Urinary bladder (tissue), 4 donors: Measurements from ENCODE around the gene KIF5B. TPM values are rescaled to one million over a fixed set of nuclear protein-coding genes. Genes with fewer than 3 reads are reported as not detected.
"Not testable (repeated sequence)": the region's sequence is repeated elsewhere in the genome, so short reads cannot be mapped to it uniquely, and the experiment has no call there.

Experiments
- DNase-seq: peaks from one replicate; pipeline ENCODE4 v3.0.0-alpha.2; 2015; ENCODE audit errors: extremely low spot score
- H3K27ac ChIP-seq: one replicate; pipeline ENCODE4 v1.5.1; 2013; ENCODE audit warnings: low read depth, mild to moderate bottlenecking, moderate library complexity
- H3K36me3 ChIP-seq: one replicate; pipeline ENCODE4 v1.6.1; 2013; ENCODE audit warnings: mild to moderate bottlenecking, moderate library complexity; ENCODE audit not compliant: insufficient read depth
- H3K4me1 ChIP-seq: one replicate; pipeline ENCODE4 v1.6.1; 2013; ENCODE audit warnings: mild to moderate bottlenecking, moderate library complexity; ENCODE audit not compliant: insufficient read depth
- H3K4me3 ChIP-seq: one replicate; pipeline ENCODE4 v1.5.1; 2013; ENCODE audit warnings: low read depth, low read length
- WGBS: extraction: QIAGEN DNeasy Blood & Tissue Kit; methylation state at CpG from one replicate; pipeline ENCODE4 v1.1.7; 2013; 5-methylcytosine and 5-hydroxymethylcytosine counted together
- polyA plus RNA-seq: library from polyadenylated mRNA; stranded (reverse); fragments of 200-250 nt; gene quantifications from one replicate; pipeline ENCODE4 v1.2.3, GENCODE V29; 2013
- total RNA-seq: library from RNA; depleted of rRNA; stranded (reverse); fragments of >200 nt; gene quantifications from one replicate; pipeline ENCODE4 v1.2.3, GENCODE V29; 2014
- donor health status: healthy with polysubstance abuse.
- donor health status: healthy.

The KIF5B gene
- total and polyA plus RNA-seq, 2 donors: 92.6 to 189 TPM

DNA sequence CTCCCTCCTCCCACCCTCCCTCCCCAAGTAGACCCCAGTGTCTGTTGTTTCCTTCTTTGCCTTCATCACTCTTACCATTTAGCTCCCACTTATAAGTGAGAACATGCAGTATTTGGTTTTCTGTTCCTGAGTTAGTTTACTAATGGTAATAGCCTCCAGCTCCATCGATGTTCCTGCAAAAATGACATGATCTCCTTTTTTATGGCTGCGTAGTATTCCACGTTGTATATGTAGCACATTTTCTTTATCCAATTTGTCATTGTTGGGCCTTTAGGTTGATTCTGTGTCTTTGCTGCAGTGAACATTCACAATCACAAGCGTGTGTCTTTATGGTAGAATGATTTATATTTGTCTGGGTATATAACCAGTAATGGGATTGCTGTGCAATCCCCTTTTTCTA is 75.8 kb downstream of the KIF5B start:
- Histone ChIP-seq H3K36me3 (no peaks in the 10 kb centered on the region), H3K4me1 (no peaks in the 10 kb centered on the region), H3K4me3 (no peak overlapping the region), H3K27ac (no peak overlapping the region)
- no peak for DNase-seq
- 98% methylated on average over 4 of the region's 4 CpGs for WGBS

DNA sequence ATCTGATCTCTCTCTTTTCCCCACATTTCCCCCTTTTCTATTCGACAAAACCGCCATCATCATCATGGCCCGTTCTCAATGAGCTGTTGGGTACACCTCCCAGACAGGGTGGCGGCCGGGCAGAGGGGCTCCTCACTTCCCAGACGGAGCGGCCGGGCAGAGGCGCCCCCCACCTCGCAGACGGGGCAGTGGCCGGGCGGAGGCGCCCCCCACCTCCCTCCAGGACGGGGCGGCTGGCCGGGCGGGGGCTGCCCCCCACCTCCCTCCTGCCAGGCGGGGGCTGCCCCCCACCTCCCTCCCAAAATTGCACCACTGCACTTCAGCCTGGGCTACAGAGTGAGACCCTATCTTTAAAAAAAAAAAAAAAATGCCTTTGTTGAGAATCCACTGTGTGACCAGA is 77.2 kb downstream of the KIF5B start:
- WGBS: 98% methylated on average over 16 of the region's 19 CpGs
- DNase-seq, H3K36me3 ChIP-seq, H3K27ac ChIP-seq, H3K4me1 ChIP-seq, H3K4me3 ChIP-seq: not testable (repeated sequence)

DNA sequence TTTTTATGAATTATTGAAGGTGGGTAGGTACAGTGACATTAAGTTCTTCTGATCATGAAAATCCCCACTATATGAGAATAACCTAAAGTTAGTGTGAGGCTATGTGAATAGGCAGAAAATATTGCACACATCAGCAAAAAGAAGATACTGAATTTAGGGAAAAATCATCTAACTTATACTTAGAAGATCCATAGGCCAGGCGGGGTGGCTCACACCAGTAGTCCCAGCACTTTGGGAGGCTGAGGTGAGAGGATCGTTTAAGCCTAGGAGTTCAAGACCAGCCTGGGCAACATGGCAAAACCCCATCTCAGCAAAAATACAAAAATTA is 78.1 kb downstream of the KIF5B start:
- no peak overlapping the region for H3K27ac ChIP-seq
- 69% methylated on average over 2 of the region's 2 CpGs for WGBS
- no peaks in the 10 kb centered on the region for H3K36me3 ChIP-seq
- no peak for DNase-seq
- no peaks in the 10 kb centered on the region for H3K4me1 ChIP-seq
- H3K4me3 ChIP-seq: no peak overlapping the region

- H3K4me1 ChIP-seq: no peaks in the 10 kb centered on the region
- no peaks in the 10 kb centered on the region for H3K36me3 ChIP-seq
- no peak overlapping the region for H3K27ac ChIP-seq
- no peak for DNase-seq
- no peak overlapping the region for H3K4me3 ChIP-seq
- 69% methylated on average over 5 of the region's 5 CpGs for WGBS
Measured at GRCh38 chr10:31977440-31978155, 78.6 kb downstream of the KIF5B start.

GRCh38 chr10:31975157-31975765 is 81.0 kb downstream of the KIF5B start:
- DNase-seq: no peak
- no peaks in the 10 kb centered on the region for H3K4me1 ChIP-seq
- WGBS: 90% methylated on average over 6 of the region's 6 CpGs
- no peak overlapping the region for H3K4me3 ChIP-seq
- H3K36me3 ChIP-seq: no peaks in the 10 kb centered on the region
- no peak overlapping the region for H3K27ac ChIP-seq

- DNase-seq: no peak
- Histone ChIP-seq H3K27ac (no peak overlapping the region), H3K4me1 (no peaks in the 10 kb centered on the region), H3K36me3 (no peaks in the 10 kb centered on the region), H3K4me3 (no peak overlapping the region)
- 82% methylated on average over 4 of the region's 4 CpGs for WGBS
Measured at GRCh38 chr10:31974434-31975124, 81.6 kb downstream of the KIF5B start.

DNA sequence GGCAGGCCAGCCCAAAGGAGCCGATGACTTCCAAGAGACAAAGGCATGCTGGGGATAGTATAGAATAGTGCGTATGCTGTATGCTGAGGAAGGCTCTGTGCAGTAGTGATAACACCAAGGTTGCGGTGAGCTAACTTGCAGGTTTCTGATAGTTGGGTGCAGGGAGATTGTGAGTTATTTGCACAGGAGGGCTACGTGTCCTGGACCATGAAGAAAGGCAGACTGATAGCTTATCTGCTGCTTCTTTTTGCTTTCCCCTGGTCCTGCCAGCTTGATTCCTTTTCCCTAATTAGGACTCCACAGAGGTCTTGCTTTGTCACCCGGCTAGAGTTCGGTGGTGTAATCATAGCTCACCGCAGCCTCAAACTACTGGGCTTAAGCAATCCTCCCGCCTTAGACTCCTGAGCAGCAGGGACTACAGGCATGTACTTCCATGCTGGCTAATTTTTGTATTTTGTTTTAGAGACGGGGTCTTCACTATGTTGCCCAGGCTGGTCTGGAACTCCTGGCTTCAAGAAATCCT is 83.6 kb downstream of the KIF5B start:
- WGBS: 93% methylated on average over 9 of the region's 9 CpGs
- no peak overlapping the region for H3K27ac ChIP-seq
- DNase-seq: no peak
- H3K4me3 ChIP-seq: no peak overlapping the region
- no peaks in the 10 kb centered on the region for H3K36me3 ChIP-seq
- no peaks in the 10 kb centered on the region for H3K4me1 ChIP-seq

- not testable (repeated sequence) for H3K4me1 ChIP-seq, H3K36me3 ChIP-seq, H3K27ac ChIP-seq, H3K4me3 ChIP-seq, DNase-seq
- no CpG with 5 or more reads among the region's 32 CpGs for WGBS
Measured at GRCh38 chr10:31969847-31970246, 86.4 kb downstream of the KIF5B start.

DNA sequence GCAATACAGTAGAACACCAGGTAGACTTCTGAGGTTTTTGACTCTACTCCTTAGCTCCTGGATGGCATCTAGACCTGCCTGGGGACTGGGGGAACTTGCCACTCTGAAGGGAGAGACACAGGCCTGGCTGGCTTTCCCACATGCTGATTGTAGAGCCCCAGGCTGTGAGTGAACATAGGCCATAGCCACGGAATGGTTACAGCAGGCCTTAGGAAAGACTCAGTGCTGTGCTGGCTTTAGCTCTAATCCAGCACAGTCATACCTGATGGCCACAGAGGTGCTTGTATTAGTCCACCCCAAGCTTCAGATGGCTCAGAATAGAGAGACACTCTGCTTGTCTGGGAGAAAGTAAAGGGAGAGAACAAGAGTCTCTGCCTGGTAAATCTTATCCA is 92.6 kb downstream of the KIF5B start:
- Histone ChIP-seq H3K27ac (no peak overlapping the region), H3K36me3 (no peaks in the 10 kb centered on the region), H3K4me1 (no peaks in the 10 kb centered on the region), H3K4me3 (no peak overlapping the region)
- WGBS: 91% methylated on average over 1 of the region's 1 CpG
- DNase-seq: no peak

GRCh38 chr10:31962826-31963588 is 93.2 kb downstream of the KIF5B start:
- H3K4me3 ChIP-seq: no peak overlapping the region
- H3K27ac ChIP-seq: no peak overlapping the region
- no peak for DNase-seq
- no peaks in the 10 kb centered on the region for H3K4me1 ChIP-seq
- no peaks in the 10 kb centered on the region for H3K36me3 ChIP-seq
- 92% methylated on average over 4 of the region's 4 CpGs for WGBS

- no peak for DNase-seq
- WGBS: 62% methylated on average over 8 of the region's 8 CpGs
- no peaks in the 10 kb centered on the region for H3K36me3 ChIP-seq
- no peak overlapping the region for H3K27ac ChIP-seq
- no peaks in the 10 kb centered on the region for H3K4me1 ChIP-seq
- no peak overlapping the region for H3K4me3 ChIP-seq
Measured at GRCh38 chr10:31961277-31962074, 94.7 kb downstream of the KIF5B start.

- Histone ChIP-seq H3K36me3 (no peaks in the 10 kb centered on the region), H3K4me1 (no peaks in the 10 kb centered on the region), H3K4me3 (no peak overlapping the region), H3K27ac (no peak overlapping the region)
- WGBS: 62% methylated on average over 3 of the region's 3 CpGs
- no peak for DNase-seq
Measured at GRCh38 chr10:31959461-31960173, 96.6 kb downstream of the KIF5B start.
